PC-9 (cell line): ENCODE results near the gene SMIM1. TPM values are rescaled to one million over a fixed set of nuclear protein-coding genes. Genes with fewer than 3 reads are reported as not detected.

Experiments used
- BruUV-seq: library from RNA; stranded (reverse); fragments of 400-500 nt; replicated peaks from 2 replicates; lab custom pipeline; 2021; lab: Mats Ljungman, UMichigan
- CTCF ChIA-PET: fragments of 300-600 bp; sonication (Branson Sonifier 250); formaldehyde crosslinking; loops from one replicate; lab custom pipeline; 2022; ENCODE audit warnings: antibody characterized with exemption; lab: Charles Lee
- POLR2A ChIA-PET: fragments of 300-600 bp; sonication (Branson Sonifier 250); formaldehyde crosslinking; loops from one replicate; lab custom pipeline; 2022; ENCODE audit warnings: antibody characterized with exemption; ENCODE audit not compliant: unreplicated experiment; lab: Charles Lee
- DNase-seq, 2 experiments: peaks; one replicate each; pipeline versions ENCODE4 v3.0.0 to v3.0.0-alpha.2; 2015 to 2022; ENCODE audit warnings: mixed read lengths in 1 of 2
- H2AFZ ChIP-seq: fragments of 200-600 bp; sonication (generic); 2 replicates; pipeline ENCODE4 v1.8.1; 2017; ENCODE audit warnings: antibody characterized with exemption
- H3F3A ChIP-seq: fragments of 200-600 bp; sonication (generic); 2 replicates; pipeline ENCODE4 v1.8.1; 2017; ENCODE audit warnings: antibody characterized with exemption, mild to moderate bottlenecking, low read depth; ENCODE audit not compliant: insufficient read depth
- H3K27ac ChIP-seq: fragments of 200-600 bp; sonication (generic); 2 replicates; pipeline ENCODE4 v1.6.1; 2016; ENCODE audit warnings: mixed run types
- H3K27me3 ChIP-seq: fragments of 200-600 bp; sonication (generic); 2 replicates; pipeline ENCODE4 v1.6.1; 2016; ENCODE audit warnings: low read depth, mixed run types; ENCODE audit not compliant: insufficient read depth
- H3K36me3 ChIP-seq: fragments of 200-600 bp; sonication (generic); 2 replicates; pipeline ENCODE4 v1.6.1; 2016; ENCODE audit warnings: low read depth, mixed run types
- H3K4me1 ChIP-seq: fragments of 200-600 bp; sonication (generic); replicated peaks from 2 replicates; pipeline ENCODE4 v1.6.1; 2016; ENCODE audit warnings: mixed run types; ENCODE audit not compliant: insufficient read depth
- H3K4me2 ChIP-seq: fragments of 200-600 bp; sonication (generic); 2 replicates; pipeline ENCODE4 v1.6.1; 2017; ENCODE audit warnings: mixed run types
- H3K4me3 ChIP-seq: fragments of 200-600 bp; sonication (generic); 2 replicates; pipeline ENCODE4 v1.6.1; 2016; ENCODE audit warnings: mixed run types
- H3K79me2 ChIP-seq: fragments of 200-600 bp; sonication (generic); 2 replicates; pipeline ENCODE4 v1.6.1; 2017; ENCODE audit warnings: low read depth, mixed run types
- H3K9me2 ChIP-seq: fragments of 200-600 bp; sonication (generic); 2 replicates; pipeline ENCODE4 v1.8.1; 2017; ENCODE audit warnings: mild to moderate bottlenecking; ENCODE audit not compliant: insufficient read depth
- H3K9me3 ChIP-seq: fragments of 200-600 bp; sonication (generic); 2 replicates; pipeline ENCODE4 v1.8.1; 2016; ENCODE audit warnings: low read depth; ENCODE audit not compliant: insufficient read depth
- H4K20me1 ChIP-seq: fragments of 200-600 bp; sonication (generic); 2 replicates; pipeline ENCODE4 v1.8.1; 2017; ENCODE audit not compliant: insufficient read depth
- EZH2 ChIP-seq: fragments of 200-600 bp; sonication (generic); IDR thresholded peaks from 2 replicates; pipeline ENCODE4 v1.8.0; 2017; ENCODE audit warnings: antibody characterized with exemption, low read depth
- intact Hi-C: fragments of 100-400 bp; cut with micrococcal nuclease; formaldehyde crosslinking; loops from one replicate; pipeline ENCODE4 v1.10.0; 2022; ENCODE audit not compliant: unreplicated experiment
- total RNA-seq: library from RNA; stranded (reverse); gene quantifications from 2 replicates; pipeline ENCODE4 v1.2.3, GENCODE V29; 2021
- TF ChIP-seq, protein P1 (sequence below): fragments of 200-600 bp; sonication (generic); conservative IDR thresholded peaks from 2 replicates; pipeline ENCODE4 v1.6.1; 2017; ENCODE audit warnings: mixed run types, antibody characterized with exemption, mild to moderate bottlenecking, moderate library complexity

SMIM1 gene
- total RNA-seq, 1 experiment from 2014 or later, result 5.9 TPM

DNA sequence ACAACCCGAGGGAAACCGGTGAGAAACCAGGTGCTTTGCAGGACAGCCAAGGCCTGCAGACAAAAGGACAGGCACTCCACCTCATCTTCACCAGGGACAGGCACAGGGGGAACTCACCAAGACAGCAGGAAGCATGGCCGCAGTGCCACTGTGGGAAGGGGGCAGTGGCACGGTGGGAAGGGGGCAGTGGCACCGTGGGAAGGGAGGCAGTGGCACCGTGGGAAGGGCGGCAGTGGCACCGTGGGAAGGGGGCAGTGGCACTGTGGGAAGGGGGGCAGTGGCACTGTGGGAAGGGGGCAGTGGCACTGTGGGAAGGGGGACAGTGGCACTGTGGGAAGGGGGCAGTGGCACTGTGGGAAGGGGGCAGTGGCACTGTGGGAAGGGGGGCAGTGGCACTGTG is 52.1 kb downstream of the SMIM1 start:
- ChIA-PET CTCF (no interaction called here), POLR2A (no interaction called here)
- Histone ChIP-seq H3K27me3 (no peaks in the 10 kb centered on the region), H3K9me2 (no peaks in the 10 kb centered on the region), H3K4me2 (no peak overlapping the region), H2AFZ (no peak overlapping the region), H4K20me1 (no peaks in the 10 kb centered on the region), H3K79me2 (no peaks in the 10 kb centered on the region), H3K27ac (no peak overlapping the region), H3K9me3 (no peaks in the 10 kb centered on the region), H3K4me1 (no peaks in the 10 kb centered on the region), H3K4me3 (no peak overlapping the region), H3F3A (no peaks in the 10 kb centered on the region), H3K36me3 (no peaks in the 10 kb centered on the region)
- BruUV-seq, result no TSS peak
- no peak for DNase-seq
- intact Hi-C loops, result no loop called here
- no peak for TF ChIP-seq EZH2
- TF ChIP-seq, protein P1, sequence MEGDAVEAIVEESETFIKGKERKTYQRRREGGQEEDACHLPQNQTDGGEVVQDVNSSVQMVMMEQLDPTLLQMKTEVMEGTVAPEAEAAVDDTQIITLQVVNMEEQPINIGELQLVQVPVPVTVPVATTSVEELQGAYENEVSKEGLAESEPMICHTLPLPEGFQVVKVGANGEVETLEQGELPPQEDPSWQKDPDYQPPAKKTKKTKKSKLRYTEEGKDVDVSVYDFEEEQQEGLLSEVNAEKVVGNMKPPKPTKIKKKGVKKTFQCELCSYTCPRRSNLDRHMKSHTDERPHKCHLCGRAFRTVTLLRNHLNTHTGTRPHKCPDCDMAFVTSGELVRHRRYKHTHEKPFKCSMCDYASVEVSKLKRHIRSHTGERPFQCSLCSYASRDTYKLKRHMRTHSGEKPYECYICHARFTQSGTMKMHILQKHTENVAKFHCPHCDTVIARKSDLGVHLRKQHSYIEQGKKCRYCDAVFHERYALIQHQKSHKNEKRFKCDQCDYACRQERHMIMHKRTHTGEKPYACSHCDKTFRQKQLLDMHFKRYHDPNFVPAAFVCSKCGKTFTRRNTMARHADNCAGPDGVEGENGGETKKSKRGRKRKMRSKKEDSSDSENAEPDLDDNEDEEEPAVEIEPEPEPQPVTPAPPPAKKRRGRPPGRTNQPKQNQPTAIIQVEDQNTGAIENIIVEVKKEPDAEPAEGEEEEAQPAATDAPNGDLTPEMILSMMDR, result no peak

DNA sequence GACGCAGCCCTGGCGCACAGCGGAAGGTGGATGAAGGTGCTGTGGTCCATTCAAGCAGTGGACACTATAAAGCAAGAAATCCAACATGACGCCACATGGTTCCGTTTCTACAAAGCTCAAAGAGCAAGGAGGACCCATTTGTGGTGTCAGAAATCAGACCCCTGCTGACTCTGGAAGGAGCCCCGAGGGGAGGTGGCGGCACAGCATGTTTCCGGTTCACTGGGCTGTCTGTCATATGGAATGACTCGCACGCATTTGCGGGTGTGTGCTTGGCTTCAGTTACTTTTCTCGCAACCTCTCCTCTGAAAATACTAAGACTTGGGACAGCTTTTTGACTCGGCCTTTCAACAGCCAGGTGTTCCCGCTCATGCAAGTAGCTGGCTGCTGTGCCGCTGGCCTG is 52.8 kb downstream of the SMIM1 start:
- Histone ChIP-seq H2AFZ (no peak overlapping the region), H3K9me2 (no peaks in the 10 kb centered on the region), H3K9me3 (no peaks in the 10 kb centered on the region), H4K20me1 (no peaks in the 10 kb centered on the region), H3K27ac (no peak overlapping the region), H3K27me3 (no peaks in the 10 kb centered on the region), H3K79me2 (no peaks in the 10 kb centered on the region), H3K36me3 (no peaks in the 10 kb centered on the region), H3F3A (no peaks in the 10 kb centered on the region), H3K4me2 (no peak overlapping the region), H3K4me1 (no peaks in the 10 kb centered on the region), H3K4me3 (no peak overlapping the region)
- intact Hi-C loops, result no loop called here
- CTCF ChIA-PET, result no interaction called here
- TF ChIP-seq EZH2, result no peak
- TF ChIP-seq, protein P1, result no peak
- BruUV-seq, result no TSS peak
- DNase-seq, result no peak
- POLR2A ChIA-PET, result no interaction called here

Other genes starting within 250 kb of the SMIM1 start
- gene MEGF6, start 161.2 kb upstream of the SMIM1 start, total RNA-seq, result 65.3 and 77.6 TPM in 2 replicates
- 41.4 and 44.9 TPM in 2 replicates for gene TPRG1L, start 147.7 kb upstream of the SMIM1 start, total RNA-seq
- gene WRAP73, start 122.6 kb upstream of the SMIM1 start, total RNA-seq, result 23.8 and 25.5 TPM in 2 replicates
- gene TP73, start 120.2 kb upstream of the SMIM1 start, total RNA-seq, result 6.2 and 6.9 TPM in 2 replicates
- not detected in 2 replicates for gene CCDC27, start 20.3 kb upstream of the SMIM1 start, total RNA-seq
- gene LRRC47, start 23.7 kb downstream of the SMIM1 start, total RNA-seq, result 34.2 and 35.5 TPM in 2 replicates
- gene CEP104, start 84.5 kb downstream of the SMIM1 start, total RNA-seq, result 47.7 and 57.7 TPM in 2 replicates
- 4.7 and 5.9 TPM in 2 replicates for gene DFFB, start 84.7 kb downstream of the SMIM1 start, total RNA-seq
- 22.1 and 26.2 TPM in 2 replicates for gene C1orf174, start 127.5 kb downstream of the SMIM1 start, total RNA-seq